ENCODE data around the gene PPA1. TPM values are rescaled to one million over a fixed set of nuclear protein-coding genes. Genes with fewer than 3 reads are reported as not detected.

PPA1 gene
- total RNA-seq, 4 donors from 2014 or later = 151 to 209 (median 185) TPM

DNA sequence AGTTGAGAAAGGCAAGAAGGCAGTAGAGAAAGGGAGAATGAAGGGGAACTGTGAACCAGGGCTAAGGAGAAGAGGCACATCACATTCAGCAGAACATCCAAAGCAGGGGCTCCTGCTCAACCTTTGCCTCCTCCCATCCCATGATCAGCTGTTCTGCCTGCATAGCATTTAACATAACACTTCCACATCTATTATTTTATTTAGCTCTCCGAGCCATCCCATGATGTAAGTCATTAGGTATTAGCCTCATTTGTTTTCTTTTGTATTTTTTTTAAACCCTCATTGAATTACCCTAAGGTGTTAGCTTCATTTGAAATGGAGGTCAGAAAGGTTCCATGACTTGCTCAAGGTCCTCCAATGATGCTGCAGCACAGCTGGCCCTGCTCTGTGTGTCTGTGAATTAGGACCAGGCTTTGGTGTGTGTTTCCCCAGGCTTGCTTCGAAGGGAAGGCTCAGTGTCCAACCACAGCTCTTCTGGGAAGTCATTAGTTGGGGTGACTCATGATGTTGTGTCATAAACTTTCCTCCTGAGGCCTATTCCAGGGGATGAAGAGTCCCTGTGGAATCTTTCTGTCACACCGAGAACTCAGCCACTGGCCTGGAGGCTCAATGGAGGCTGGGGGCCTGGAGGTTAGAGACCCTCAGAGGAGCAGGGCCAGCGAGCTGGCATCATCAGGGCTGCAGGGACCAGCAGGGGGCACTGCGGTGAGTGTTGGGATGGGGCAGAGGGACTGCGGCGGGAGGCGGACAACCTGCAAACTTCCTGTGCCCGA, 34.1 kb upstream of the PPA1 start:
- Histone ChIP-seq H3K4me1 (no peaks in the 10 kb centered on the region), H3K27ac (no peak overlapping the region), H3K9me3 (no peaks in the 10 kb centered on the region), H3K4me3 (replicated peaks in 1 of 3) (no peak overlapping the region), H3K27me3 (no peaks in the 10 kb centered on the region), H3K36me3 (no peaks in the 10 kb centered on the region)
- TF ChIP-seq POLR2A (IDR thresholded peaks at IDR 0.05) = no peak
- TF ChIP-seq, protein P1, sequence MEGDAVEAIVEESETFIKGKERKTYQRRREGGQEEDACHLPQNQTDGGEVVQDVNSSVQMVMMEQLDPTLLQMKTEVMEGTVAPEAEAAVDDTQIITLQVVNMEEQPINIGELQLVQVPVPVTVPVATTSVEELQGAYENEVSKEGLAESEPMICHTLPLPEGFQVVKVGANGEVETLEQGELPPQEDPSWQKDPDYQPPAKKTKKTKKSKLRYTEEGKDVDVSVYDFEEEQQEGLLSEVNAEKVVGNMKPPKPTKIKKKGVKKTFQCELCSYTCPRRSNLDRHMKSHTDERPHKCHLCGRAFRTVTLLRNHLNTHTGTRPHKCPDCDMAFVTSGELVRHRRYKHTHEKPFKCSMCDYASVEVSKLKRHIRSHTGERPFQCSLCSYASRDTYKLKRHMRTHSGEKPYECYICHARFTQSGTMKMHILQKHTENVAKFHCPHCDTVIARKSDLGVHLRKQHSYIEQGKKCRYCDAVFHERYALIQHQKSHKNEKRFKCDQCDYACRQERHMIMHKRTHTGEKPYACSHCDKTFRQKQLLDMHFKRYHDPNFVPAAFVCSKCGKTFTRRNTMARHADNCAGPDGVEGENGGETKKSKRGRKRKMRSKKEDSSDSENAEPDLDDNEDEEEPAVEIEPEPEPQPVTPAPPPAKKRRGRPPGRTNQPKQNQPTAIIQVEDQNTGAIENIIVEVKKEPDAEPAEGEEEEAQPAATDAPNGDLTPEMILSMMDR (IDR thresholded peaks at IDR 0.05) = no peak
- WGBS, 2 donors = 76 to 77% methylated on average over 7 of the region's 9 CpGs
- intact Hi-C loops (cut with DNase I) = loop anchor here (5.0 kb wide), 1 partner anchor 95 kb away; no protein-coding TSS in a partner anchor
- no peak for DNase-seq

DNA sequence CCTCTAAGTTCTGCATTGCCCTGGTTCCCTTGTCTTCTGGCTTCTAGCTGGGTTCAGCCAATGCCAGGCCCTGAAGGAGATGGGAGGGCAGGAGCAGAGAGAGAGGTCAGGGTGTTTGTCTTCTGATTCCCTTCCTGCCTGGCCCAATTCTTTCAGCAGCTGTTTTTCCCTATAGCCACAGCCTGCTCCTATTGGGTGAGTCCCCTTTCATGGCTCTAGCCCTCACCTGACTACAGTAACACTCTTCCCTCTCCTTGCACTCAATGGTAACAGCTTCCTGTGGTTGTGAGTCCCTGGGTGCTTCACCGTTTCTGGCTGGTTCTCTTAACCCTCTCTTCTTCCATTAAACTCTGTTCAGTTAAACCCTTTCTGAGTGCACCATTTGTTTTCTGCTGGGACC, 33.5 kb upstream of the PPA1 start:
- TF ChIP-seq, protein P1 (IDR thresholded peaks at IDR 0.05) = no peak
- no peak for TF ChIP-seq POLR2A (IDR thresholded peaks at IDR 0.05)
- Histone ChIP-seq H3K36me3 (no peaks in the 10 kb centered on the region), H3K4me3 (replicated peaks in 1 of 3) (no peak overlapping the region), H3K4me1 (no peaks in the 10 kb centered on the region), H3K27me3 (no peaks in the 10 kb centered on the region), H3K27ac (no peak overlapping the region), H3K9me3 (no peaks in the 10 kb centered on the region)
- intact Hi-C loops (cut with DNase I) = loop anchor here (5.0 kb wide), 1 partner anchor 96 kb away; no protein-coding TSS in a partner anchor
- 39 to 52% methylated on average over 1 of the region's 1 CpG for WGBS, 2 donors
- no peak for DNase-seq

DNA sequence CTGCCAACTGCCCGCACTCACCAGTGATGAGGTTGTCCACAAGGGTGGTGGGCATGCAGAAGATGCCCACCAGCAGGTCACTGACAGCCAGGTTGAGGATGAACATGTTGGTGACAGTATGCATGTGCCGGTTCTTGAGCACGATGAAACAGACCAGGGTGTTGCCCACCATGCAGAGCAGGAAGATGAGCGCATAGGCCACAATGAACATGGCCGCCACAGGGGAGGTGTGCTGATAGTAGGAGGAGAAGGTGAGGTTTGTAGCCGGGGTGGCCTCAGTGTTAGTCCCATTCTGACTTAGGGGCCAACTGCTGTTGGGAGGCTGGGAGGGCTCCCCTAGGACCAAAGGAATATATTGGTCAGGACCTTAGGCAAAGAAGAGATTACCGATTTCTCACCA, 32.8 kb upstream of the PPA1 start:
- Histone ChIP-seq H3K9me3 (no peaks in the 10 kb centered on the region), H3K27ac (no peak overlapping the region), H3K4me3 (replicated peaks in 1 of 3) (no peak overlapping the region), H3K27me3 (no peaks in the 10 kb centered on the region), H3K36me3 (no peaks in the 10 kb centered on the region), H3K4me1 (no peaks in the 10 kb centered on the region)
- WGBS, 2 donors = 97 to 98% methylated on average over 7 of the region's 7 CpGs
- intact Hi-C loops (cut with DNase I) = loop anchor here (5.0 kb wide), 1 partner anchor 96 kb away; no protein-coding TSS in a partner anchor
- DNase-seq = no peak
- TF ChIP-seq, protein P1 (IDR thresholded peaks at IDR 0.05) = no peak
- TF ChIP-seq POLR2A (IDR thresholded peaks at IDR 0.05) = no peak

DNA sequence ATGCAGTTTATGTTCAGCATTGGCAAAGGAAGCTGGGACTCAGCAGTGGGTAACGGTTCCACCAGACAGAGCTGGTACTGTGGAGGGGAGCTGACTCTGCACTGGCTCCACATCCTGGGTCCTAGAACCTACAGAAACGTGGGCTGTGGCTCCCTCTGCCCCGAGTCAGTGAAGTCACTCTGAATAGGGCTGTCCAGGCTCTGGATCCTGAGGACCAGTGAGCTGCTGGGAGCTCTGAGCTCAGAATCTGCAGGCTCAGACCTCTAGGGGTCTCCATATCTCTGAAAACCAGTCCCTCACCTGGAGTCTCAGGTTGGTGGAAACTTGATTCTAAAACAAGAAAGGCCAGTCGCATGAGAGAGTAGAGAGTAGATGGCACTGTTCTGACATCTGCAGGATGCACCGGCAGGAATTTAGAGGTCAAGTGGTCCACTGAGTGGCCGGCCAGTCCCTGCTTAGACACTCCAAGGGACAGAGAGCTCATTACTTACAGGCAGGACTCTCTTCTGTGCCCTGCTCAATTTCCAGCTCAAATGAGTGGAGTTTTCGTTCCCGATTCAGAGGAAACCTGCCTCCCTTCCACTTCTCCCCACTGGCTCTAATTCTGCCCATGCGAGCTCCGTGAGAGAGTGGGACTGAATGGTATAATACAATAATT, 31.9 kb upstream of the PPA1 start:
- TF ChIP-seq, protein P1 (IDR thresholded peaks at IDR 0.05) = peak in 4 of 6 experiments; percentile 42 to 54 (median 48)
- TF ChIP-seq POLR2A (IDR thresholded peaks at IDR 0.05) = no peak
- 39 to 49% methylated on average over 8 to 10 of the region's 10 CpGs for WGBS, 2 donors
- peak; percentile 40 to 49 for DNase-seq
- no peaks in the 10 kb centered on the region for H3K36me3 ChIP-seq
- H3K4me3 ChIP-seq (replicated peaks in 1 of 3) = no peak overlapping the region
- intact Hi-C loops (cut with DNase I) = loop anchor here (5.0 kb wide), 1 partner anchor 97 kb away; no protein-coding TSS in a partner anchor
- no peaks in the 10 kb centered on the region for H3K9me3 ChIP-seq
- H3K4me1 ChIP-seq = no peaks in the 10 kb centered on the region
- H3K27me3 ChIP-seq = no peaks in the 10 kb centered on the region
- H3K27ac ChIP-seq = no peak overlapping the region

DNA sequence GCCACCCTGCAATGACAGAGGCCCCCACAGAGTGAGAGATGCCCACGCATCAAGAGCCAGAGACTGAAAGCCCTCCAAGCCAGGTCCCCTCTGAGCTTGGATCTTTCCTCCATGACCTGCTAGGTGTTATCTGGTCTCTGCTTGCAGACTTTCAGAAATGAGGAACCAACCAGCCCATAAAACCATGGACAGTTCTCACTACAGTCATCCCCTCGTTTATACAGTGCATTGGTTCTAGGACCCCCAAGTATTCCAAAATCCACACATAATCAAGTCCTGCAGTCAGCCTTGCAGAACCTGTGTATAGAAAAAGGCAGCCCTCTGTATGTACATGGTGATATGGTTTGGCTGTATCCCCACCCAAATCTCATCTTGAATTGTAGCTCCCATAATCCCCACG, 27.5 kb upstream of the PPA1 start:
- Histone ChIP-seq H3K27me3 (no peaks in the 10 kb centered on the region), H3K27ac (no peak overlapping the region), H3K9me3 (no peaks in the 10 kb centered on the region), H3K36me3 (no peaks in the 10 kb centered on the region), H3K4me1 (peaks cover 0 to under 1% of the 10 kb centered on the region in 2 donors), H3K4me3 (replicated peaks in 1 of 3) (no peak overlapping the region)
- 95 to 96% methylated on average over 3 of the region's 3 CpGs for WGBS, 2 donors
- no peak for TF ChIP-seq POLR2A (IDR thresholded peaks at IDR 0.05)
- TF ChIP-seq, protein P1 (IDR thresholded peaks at IDR 0.05) = no peak
- DNase-seq = no peak
- intact Hi-C loops (cut with DNase I) = no loop called here

Data from thyroid gland (tissue), 4 donors.